Astrocyte (in vitro differentiated cells and primary cell): Measurements from ENCODE around the gene E2F2.

Experiments
- EZH2 ChIP-seq: IDR thresholded peaks from 2 replicates; pipeline ENCODE4 v1.6.1; 2012; ENCODE audit warnings: mild to moderate bottlenecking, low read length, inconsistent platforms; ENCODE audit not compliant: insufficient read depth
- TF ChIP-seq, protein P1 (sequence below): IDR thresholded peaks from 2 replicates; pipeline ENCODE4 v1.5.1; 2011; ENCODE audit warnings: low read depth, mild to moderate bottlenecking, inconsistent platforms, low read length, moderate library complexity; ENCODE audit not compliant: insufficient read depth

DNA sequence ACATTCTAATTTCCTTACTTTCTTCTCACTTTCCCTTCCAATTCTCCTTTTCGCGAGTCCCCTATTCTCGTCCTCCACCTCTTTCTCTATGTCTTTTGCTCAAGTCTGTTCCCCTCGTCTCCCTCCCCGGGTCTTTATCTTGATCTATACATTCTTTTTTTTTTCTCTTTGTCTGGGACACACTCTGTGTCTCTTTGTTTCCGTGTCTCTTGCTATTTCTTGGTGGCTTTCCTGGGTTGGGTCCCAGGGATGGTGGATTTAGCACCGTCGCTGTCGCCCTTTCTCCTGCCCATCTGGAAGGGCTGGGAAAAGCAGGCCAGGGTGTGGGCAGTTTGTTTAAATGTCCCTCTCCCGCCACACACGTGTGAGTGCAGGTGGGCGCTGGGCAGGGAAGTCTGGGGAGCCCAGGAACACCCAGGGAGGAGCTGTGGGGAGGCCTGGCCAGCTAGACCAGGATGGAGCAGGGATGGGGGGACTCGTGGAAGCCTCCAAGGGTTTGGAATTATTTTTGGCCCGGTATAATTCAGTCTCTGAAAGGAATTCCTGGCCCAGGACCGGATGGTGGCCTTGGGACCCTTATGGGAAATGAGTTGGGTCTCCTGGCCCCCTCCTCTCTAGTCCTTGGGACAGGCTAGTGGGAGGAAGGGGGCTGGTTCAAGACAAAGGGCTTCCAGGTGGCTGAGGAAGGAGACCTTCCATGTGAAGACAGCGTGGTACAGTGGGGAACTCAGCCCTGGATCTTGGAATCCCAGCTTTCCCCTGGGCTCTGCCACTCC is 37.8 kb upstream of the E2F2 start:
- TF ChIP-seq, protein P1, sequence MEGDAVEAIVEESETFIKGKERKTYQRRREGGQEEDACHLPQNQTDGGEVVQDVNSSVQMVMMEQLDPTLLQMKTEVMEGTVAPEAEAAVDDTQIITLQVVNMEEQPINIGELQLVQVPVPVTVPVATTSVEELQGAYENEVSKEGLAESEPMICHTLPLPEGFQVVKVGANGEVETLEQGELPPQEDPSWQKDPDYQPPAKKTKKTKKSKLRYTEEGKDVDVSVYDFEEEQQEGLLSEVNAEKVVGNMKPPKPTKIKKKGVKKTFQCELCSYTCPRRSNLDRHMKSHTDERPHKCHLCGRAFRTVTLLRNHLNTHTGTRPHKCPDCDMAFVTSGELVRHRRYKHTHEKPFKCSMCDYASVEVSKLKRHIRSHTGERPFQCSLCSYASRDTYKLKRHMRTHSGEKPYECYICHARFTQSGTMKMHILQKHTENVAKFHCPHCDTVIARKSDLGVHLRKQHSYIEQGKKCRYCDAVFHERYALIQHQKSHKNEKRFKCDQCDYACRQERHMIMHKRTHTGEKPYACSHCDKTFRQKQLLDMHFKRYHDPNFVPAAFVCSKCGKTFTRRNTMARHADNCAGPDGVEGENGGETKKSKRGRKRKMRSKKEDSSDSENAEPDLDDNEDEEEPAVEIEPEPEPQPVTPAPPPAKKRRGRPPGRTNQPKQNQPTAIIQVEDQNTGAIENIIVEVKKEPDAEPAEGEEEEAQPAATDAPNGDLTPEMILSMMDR = no peak
- TF ChIP-seq EZH2 = no peak
